ENCODE results near the gene CTNND2. TPM values are rescaled to one million over a fixed set of nuclear protein-coding genes. Genes with fewer than 3 reads are reported as not detected.
"Not testable (repeated sequence)": the region's sequence is repeated elsewhere in the genome, so short reads cannot be mapped to it uniquely, and the experiment has no call there.

Gene CTNND2
- total and polyA plus RNA-seq, 10 donors: 0.93 to 51.0 (median 21.5) TPM

DNA sequence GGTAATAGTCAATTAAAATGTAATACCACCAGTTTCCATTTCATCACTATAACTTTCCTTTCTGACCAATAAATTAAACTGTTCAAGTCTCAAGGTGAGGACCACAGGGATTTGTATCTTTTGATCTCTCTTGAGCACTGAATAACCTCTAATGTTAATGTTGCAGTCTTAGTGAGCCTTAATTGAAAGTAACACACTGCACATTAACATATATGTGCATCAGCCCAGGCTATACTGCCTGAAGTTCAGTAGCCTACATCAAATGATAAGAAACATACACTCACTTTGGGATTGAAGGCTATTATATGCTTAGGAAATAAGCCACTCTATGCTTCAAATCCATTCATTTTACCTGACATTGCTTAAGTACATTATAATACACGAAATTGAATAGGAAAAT lies 832.2 kb downstream of the CTNND2 start:
- intact Hi-C loops (cut with DNase I; ENCODE audit: low total_unique reads): no loop called here
- DNase-seq: no peak
- 66 to 85% (median 73%) methylated on average over 1 of the region's 1 CpG for whole genome bisulfite sequencing, 5 donors
- Histone ChIP-seq H3K4me3 (no peak overlapping the region), H3K4me1 (no peaks in the 10 kb centered on the region), H3K36me3 (no peaks in the 10 kb centered on the region), H3K27ac (no peak overlapping the region), H3K9me3 (peaks cover 0 to 18% (median 11%) of the 10 kb centered on the region in 8 donors), H3K27me3 (replicated peaks in 1 of 7) (peaks cover 0 to 8% (median 0%) of the 10 kb centered on the region in 7 donors)
- TF ChIP-seq POLR2AphosphoS5 (IDR thresholded peaks at IDR 0.05) (no peak), POLR2A (IDR thresholded peaks at IDR 0.05) (no peak)
- TF ChIP-seq, protein P1, sequence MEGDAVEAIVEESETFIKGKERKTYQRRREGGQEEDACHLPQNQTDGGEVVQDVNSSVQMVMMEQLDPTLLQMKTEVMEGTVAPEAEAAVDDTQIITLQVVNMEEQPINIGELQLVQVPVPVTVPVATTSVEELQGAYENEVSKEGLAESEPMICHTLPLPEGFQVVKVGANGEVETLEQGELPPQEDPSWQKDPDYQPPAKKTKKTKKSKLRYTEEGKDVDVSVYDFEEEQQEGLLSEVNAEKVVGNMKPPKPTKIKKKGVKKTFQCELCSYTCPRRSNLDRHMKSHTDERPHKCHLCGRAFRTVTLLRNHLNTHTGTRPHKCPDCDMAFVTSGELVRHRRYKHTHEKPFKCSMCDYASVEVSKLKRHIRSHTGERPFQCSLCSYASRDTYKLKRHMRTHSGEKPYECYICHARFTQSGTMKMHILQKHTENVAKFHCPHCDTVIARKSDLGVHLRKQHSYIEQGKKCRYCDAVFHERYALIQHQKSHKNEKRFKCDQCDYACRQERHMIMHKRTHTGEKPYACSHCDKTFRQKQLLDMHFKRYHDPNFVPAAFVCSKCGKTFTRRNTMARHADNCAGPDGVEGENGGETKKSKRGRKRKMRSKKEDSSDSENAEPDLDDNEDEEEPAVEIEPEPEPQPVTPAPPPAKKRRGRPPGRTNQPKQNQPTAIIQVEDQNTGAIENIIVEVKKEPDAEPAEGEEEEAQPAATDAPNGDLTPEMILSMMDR (IDR thresholded peaks at IDR 0.05 in 8 of 11, conservative IDR thresholded peaks at IDR 0.05 in 3 of 11): no peak

DNA sequence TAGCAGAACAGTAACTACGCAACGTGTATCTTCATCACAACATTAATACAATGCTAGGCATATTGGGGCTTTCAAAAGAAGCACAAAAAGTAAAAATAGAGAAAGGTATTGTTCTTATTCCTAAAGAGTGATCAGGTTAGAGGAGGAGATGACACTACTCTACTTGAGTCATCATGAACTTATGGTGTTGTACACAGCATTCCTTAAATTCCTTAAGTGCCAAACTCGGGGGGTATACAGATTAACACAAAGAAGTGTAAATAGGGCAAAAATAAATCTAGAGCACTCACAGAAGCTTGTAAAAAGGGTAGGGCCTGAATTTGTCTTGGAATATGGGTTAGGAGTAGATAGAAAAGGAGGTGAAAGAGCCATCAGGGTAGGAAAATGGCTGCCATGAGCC lies 835.2 kb downstream of the CTNND2 start:
- WGBS, 5 donors: 79 to 94% (median 89%) methylated on average over 3 of the region's 3 CpGs
- Histone ChIP-seq H3K9me3 (peaks cover 0 to 18% (median 11%) of the 10 kb centered on the region in 8 donors), H3K4me1 (no peaks in the 10 kb centered on the region), H3K36me3 (no peaks in the 10 kb centered on the region), H3K27me3 (replicated peaks in 1 of 7) (peaks cover 0 to 4% (median 0%) of the 10 kb centered on the region in 7 donors), H3K27ac (no peak overlapping the region), H3K4me3 (no peak overlapping the region)
- TF ChIP-seq, protein P1 (IDR thresholded peaks at IDR 0.05 in 8 of 11, conservative IDR thresholded peaks at IDR 0.05 in 3 of 11): no peak
- no peak for TF ChIP-seq POLR2A (IDR thresholded peaks at IDR 0.05)
- no peak for TF ChIP-seq POLR2AphosphoS5 (IDR thresholded peaks at IDR 0.05)
- intact Hi-C loops (cut with DNase I; ENCODE audit: low total_unique reads): no loop called here
- DNase-seq: no peak

DNA sequence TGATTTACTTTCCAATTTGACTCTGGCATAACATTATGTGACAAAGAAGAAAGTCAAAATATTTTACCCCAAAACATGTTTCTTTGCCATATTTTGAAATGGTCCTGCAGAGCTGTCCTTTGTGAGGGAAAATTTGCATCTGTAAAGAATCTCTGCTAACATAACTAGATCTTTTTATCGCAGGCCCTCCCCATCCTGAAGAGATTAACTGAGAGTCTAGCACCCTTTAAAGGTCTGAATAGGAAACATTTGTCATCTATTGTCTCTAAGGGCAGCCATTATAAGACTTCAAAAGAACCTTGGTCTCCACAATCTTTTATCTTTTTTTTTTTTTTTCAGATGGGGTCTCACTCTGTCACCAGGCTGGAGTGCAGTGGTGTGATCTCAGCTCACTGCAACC lies 838.5 kb downstream of the CTNND2 start:
- WGBS, 5 donors: 76 to 95% (median 87%) methylated on average over 1 of the region's 1 CpG

DNA sequence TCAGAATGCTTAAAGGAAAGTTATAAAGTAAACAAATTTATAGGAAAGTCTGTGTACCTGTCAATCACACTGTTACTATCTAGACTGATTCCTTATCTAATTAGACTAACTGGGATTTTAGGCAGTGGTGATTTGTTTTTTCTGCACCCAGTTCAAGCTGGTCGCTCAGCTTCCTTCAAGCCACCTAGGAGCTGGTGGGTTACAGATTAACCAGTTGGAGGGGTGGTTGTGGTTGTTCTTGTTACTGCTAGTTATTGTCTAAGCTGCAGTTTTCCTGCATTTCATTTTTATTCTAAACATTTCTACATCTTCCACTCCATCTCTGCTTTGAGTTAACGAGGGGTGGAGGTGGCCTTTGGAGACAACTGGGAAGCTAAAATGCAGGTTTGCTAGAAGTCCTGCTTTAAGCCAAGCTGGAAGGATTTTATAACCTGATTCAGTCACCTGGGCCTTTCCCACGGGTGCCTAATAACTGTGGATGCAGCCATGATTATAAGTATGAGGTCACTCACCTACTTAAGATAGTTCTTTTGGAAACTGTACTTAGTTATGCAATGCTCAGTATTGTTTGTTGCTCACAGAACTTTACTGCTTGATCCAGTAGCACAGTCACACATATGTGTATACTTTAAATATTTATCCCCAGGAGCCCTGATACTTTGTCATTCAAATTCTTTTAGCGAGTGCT lies 839.3 kb downstream of the CTNND2 start:
- intact Hi-C loops (cut with DNase I; ENCODE audit: low total_unique reads): no loop called here
- TF ChIP-seq POLR2A (IDR thresholded peaks at IDR 0.05) (no peak), POLR2AphosphoS5 (IDR thresholded peaks at IDR 0.05) (no peak)
- TF ChIP-seq, protein P1 (IDR thresholded peaks at IDR 0.05 in 8 of 11, conservative IDR thresholded peaks at IDR 0.05 in 3 of 11): no peak
- no peak for DNase-seq
- H3K4me3 ChIP-seq: no peak overlapping the region
- no peaks in the 10 kb centered on the region for H3K4me1 ChIP-seq
- no peaks in the 10 kb centered on the region for H3K27me3 ChIP-seq (replicated peaks in 1 of 7)
- no peak overlapping the region for H3K27ac ChIP-seq
- no peaks in the 10 kb centered on the region for H3K36me3 ChIP-seq
- peaks cover 0 to 10% (median 5%) of the 10 kb centered on the region in 8 donors for H3K9me3 ChIP-seq
- WGBS, 5 donors: 80 to 91% (median 81%) methylated on average over 4 of the region's 4 CpGs

More for the DNA sequence above, 838.5 kb downstream of the CTNND2 start:
- H3K4me3 ChIP-seq; H3K36me3 ChIP-seq; H3K27ac ChIP-seq; H3K4me1 ChIP-seq; H3K27me3 ChIP-seq (replicated peaks in 1 of 7); intact Hi-C loops (cut with DNase I; ENCODE audit: low total_unique reads); DNase-seq: not testable (repeated sequence)
- H3K9me3 ChIP-seq: peaks cover 0 to 18% (median 9%) of the 10 kb centered on the region in 8 donors
